Ishikawa (cell line): ENCODE measurements around the gene CLSTN1.

Experiments used
- CEBPB ChIP-seq: IDR thresholded peaks from 2 replicates; pipeline ENCODE4 v1.6.1; 2012
- REST ChIP-seq: IDR thresholded peaks from 2 replicates; pipeline ENCODE4 v1.6.1; 2012; ENCODE audit warnings: low read depth, mild to moderate bottlenecking
- TAF1 ChIP-seq: IDR thresholded peaks from 2 replicates; pipeline ENCODE4 v1.6.1; 2012; ENCODE audit warnings: low read depth, mild to moderate bottlenecking

GRCh38 chr1:9852410-9853248, 28.9 kb upstream of the CLSTN1 start:
- no peak for TF ChIP-seq CEBPB
- no peak for TF ChIP-seq TAF1
- no peak for TF ChIP-seq REST
